GM18868 (cell line): ENCODE measurements around the gene LRRN1.

ENCODE experiments used
- ATAC-seq: cut with Tn5 transposase; IDR thresholded peaks from one replicate; pipeline ENCODE4 v1.9.1; 2021; ENCODE audit warnings: mild to moderate bottlenecking, moderate library complexity; ENCODE audit not compliant: unreplicated experiment

The LRRN1 gene

GRCh38 chr3:3893590-3893989 is 94.4 kb downstream of the LRRN1 start:
- ATAC-seq = no peak
